Fibroblast of lung (primary cell): ENCODE results near the gene MBOAT2.
"Not testable (repeated sequence)": the region's sequence is repeated elsewhere in the genome, so short reads cannot be mapped to it uniquely, and the experiment has no call there.

Experiments
- CTCF ChIP-seq, 2 donors: IDR thresholded peaks in 1 of 2; conservative IDR thresholded peaks in 1 of 2; 1 replicate in 1 of 2; 2 replicates in 1 of 2; pipeline ENCODE4 v1.5.1; 2011 to 2012; ENCODE audit warnings: low read length in 2 of 2, control low read depth in 1 of 2, inconsistent platforms in 1 of 2, low read depth in 1 of 2, mild to moderate bottlenecking in 1 of 2
- EZH2 ChIP-seq: IDR thresholded peaks from 2 replicates; pipeline ENCODE4 v1.5.1; 2012; ENCODE audit warnings: low read length, control low read depth, mild to moderate bottlenecking; ENCODE audit errors: missing control alignments

- not testable (repeated sequence) for TF ChIP-seq CTCF (conservative IDR thresholded peaks at IDR 0.05 in 1 of 2, IDR thresholded peaks at IDR 0.05 in 1 of 2; ENCODE audit: low read depth in 1 of 2, low read length in 2 of 2); EZH2
These were observed 99.6 kb downstream of the MBOAT2 start for GRCh38 chr2:8903924-8904323.
